WTC11 (cell line): ENCODE results near the gene CLIC1.

Source experiments
- GABPB1 ChIP-seq: sonication (generic); formaldehyde crosslinking; IDR thresholded peaks from 2 replicates; pipeline ENCODE4 v1.8.1; 2023; ENCODE audit warnings: mild to moderate bottlenecking, missing genetic modification reagents
- JUN ChIP-seq: sonication (generic); formaldehyde crosslinking; IDR thresholded peaks from 2 replicates; pipeline ENCODE4 v1.8.0; 2023; ENCODE audit warnings: mild to moderate bottlenecking, missing genetic modification reagents
- MXD4 ChIP-seq: fragments of 250-450 bp; sonication (Bioruptor Pico); IDR thresholded peaks from 2 replicates; pipeline ENCODE4 v1.8.0; 2021; ENCODE audit warnings: mild to moderate bottlenecking, moderate library complexity, borderline replicate concordance
- NR2C2 ChIP-seq: sonication (generic); formaldehyde crosslinking; IDR thresholded peaks from 2 replicates; pipeline ENCODE4 v1.8.0; 2022; ENCODE audit warnings: mild to moderate bottlenecking, missing genetic modification reagents
- TEAD1 ChIP-seq: sonication (generic); formaldehyde crosslinking; IDR thresholded peaks from 2 replicates; pipeline ENCODE4 v1.8.0; 2022; ENCODE audit warnings: mild to moderate bottlenecking, missing genetic modification reagents
- ZNF121 ChIP-seq: sonication (generic); formaldehyde crosslinking; IDR thresholded peaks from 2 replicates; pipeline ENCODE4 v1.8.0; 2023; ENCODE audit warnings: missing genetic modification reagents
- TF ChIP-seq, protein P1 (sequence below): sonication (generic); formaldehyde crosslinking; IDR thresholded peaks from 2 replicates; pipeline ENCODE4 v1.8.1; 2022; ENCODE audit warnings: mild to moderate bottlenecking, missing genetic modification reagents, moderate library complexity, borderline replicate concordance
- TF ChIP-seq, protein P2 (sequence below): fragments of 200-600 bp; IDR thresholded peaks from 2 replicates; pipeline ENCODE4 v1.8.0; 2022; ENCODE audit warnings: antibody characterized with exemption
- TF ChIP-seq, protein P3 (sequence below): sonication (generic); formaldehyde crosslinking; IDR thresholded peaks from 2 replicates; pipeline ENCODE4 v1.8.0; 2022; ENCODE audit warnings: mild to moderate bottlenecking, missing genetic modification reagents
- TF ChIP-seq, protein P4 (sequence below): fragments of 250-450 bp; sonication (Bioruptor Pico); IDR thresholded peaks from 2 replicates; pipeline ENCODE4 v2.1.2; 2022; ENCODE audit warnings: mild to moderate bottlenecking, moderate library complexity

DNA sequence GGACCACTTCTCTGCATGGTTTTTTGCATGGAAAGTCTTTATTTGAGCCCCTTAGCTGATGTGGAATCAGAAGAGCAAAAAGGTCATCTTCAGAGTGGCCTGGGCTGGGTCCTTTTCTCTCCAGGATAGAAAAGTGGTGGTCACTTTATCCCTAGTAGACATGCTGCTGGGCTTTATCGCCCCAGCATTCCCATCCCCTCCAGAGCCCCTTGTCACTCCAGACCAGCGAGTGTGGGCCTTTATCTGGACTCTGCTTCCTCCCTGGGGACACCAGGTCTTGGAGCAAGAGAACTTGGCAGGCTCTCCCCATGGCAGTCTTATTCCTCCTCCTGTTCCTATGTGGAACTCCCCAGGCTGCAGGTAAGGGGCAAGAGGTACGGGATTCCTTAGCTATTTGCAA lies 29.7 kb downstream of the CLIC1 start, which contains the start of gene LY6G6F:
- TF ChIP-seq ZNF121 (no peak), TEAD1 (CRISPR knock-in tag) (no peak), JUN (CRISPR knock-in tag) (no peak), GABPB1 (CRISPR knock-in tag) (no peak), MXD4 (CRISPR knock-in tag) (no peak), NR2C2 (CRISPR knock-in tag) (no peak)
- TF ChIP-seq, protein P1, sequence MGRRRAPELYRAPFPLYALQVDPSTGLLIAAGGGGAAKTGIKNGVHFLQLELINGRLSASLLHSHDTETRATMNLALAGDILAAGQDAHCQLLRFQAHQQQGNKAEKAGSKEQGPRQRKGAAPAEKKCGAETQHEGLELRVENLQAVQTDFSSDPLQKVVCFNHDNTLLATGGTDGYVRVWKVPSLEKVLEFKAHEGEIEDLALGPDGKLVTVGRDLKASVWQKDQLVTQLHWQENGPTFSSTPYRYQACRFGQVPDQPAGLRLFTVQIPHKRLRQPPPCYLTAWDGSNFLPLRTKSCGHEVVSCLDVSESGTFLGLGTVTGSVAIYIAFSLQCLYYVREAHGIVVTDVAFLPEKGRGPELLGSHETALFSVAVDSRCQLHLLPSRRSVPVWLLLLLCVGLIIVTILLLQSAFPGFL (CRISPR knock-in tag) = no peak
- TF ChIP-seq, protein P2, sequence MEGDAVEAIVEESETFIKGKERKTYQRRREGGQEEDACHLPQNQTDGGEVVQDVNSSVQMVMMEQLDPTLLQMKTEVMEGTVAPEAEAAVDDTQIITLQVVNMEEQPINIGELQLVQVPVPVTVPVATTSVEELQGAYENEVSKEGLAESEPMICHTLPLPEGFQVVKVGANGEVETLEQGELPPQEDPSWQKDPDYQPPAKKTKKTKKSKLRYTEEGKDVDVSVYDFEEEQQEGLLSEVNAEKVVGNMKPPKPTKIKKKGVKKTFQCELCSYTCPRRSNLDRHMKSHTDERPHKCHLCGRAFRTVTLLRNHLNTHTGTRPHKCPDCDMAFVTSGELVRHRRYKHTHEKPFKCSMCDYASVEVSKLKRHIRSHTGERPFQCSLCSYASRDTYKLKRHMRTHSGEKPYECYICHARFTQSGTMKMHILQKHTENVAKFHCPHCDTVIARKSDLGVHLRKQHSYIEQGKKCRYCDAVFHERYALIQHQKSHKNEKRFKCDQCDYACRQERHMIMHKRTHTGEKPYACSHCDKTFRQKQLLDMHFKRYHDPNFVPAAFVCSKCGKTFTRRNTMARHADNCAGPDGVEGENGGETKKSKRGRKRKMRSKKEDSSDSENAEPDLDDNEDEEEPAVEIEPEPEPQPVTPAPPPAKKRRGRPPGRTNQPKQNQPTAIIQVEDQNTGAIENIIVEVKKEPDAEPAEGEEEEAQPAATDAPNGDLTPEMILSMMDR = no peak
- TF ChIP-seq, protein P3, sequence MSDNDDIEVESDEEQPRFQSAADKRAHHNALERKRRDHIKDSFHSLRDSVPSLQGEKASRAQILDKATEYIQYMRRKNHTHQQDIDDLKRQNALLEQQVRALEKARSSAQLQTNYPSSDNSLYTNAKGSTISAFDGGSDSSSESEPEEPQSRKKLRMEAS (CRISPR knock-in tag) = no peak
- TF ChIP-seq, protein P4, sequence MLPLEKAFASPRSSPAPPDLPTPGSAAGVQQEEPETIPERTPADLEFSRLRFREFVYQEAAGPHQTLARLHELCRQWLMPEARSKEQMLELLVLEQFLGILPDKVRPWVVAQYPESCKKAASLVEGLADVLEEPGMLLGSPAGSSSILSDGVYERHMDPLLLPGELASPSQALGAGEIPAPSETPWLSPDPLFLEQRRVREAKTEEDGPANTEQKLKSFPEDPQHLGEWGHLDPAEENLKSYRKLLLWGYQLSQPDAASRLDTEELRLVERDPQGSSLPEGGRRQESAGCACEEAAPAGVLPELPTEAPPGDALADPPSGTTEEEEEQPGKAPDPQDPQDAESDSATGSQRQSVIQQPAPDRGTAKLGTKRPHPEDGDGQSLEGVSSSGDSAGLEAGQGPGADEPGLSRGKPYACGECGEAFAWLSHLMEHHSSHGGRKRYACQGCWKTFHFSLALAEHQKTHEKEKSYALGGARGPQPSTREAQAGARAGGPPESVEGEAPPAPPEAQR (CRISPR knock-in tag) = no peak
